ENCODE data around the gene REEP1. TPM values are rescaled to one million over a fixed set of nuclear protein-coding genes. Genes with fewer than 3 reads are reported as not detected.

Gene REEP1
- total and polyA plus RNA-seq, 9 of the 15 experiments (the other 6 are each of a cell fraction or from before 2014, with no cell fraction given): 0.11 to 0.67 (median 0.13) TPM

DNA sequence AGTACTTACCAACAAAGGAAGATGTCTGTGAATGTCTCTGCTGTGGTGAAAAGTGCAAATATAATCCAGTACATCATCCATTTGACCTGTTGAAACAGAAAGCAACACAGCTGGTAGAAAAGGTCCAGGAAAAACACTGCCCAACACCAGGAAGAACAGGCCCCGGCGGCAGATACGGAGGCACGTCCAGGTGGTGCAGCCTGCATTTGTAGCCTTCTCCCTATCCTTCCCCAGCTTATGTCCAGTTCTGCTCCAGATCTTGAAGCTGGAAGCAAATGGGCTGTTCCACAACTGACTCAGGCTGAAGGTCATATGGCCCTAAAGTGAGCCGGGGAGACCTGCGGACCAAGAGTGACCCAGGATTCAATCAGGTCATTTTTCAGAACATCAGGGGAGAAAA is 73.5 kb downstream of the REEP1 start:
- no TSS peak for BruUV-seq (replicated peaks)
- CTCF ChIA-PET (ENCODE audit: low intra/inter-chr PET ratio): no interaction called here
- intact Hi-C loops (cut with micrococcal nuclease) (no loop called here), in situ Hi-C loops (cut with MboI) (no loop called here)
- Histone ChIP-seq H3K4me3 (no peak overlapping the region), H3K9ac (ENCODE audit: insufficient read depth in 1 of 2, low read depth in 2 of 2, low read length in 2 of 2) (no peak overlapping the region), H3K36me3 (ENCODE audit: control insufficient read depth, insufficient read depth, low read length) (no peaks in the 10 kb centered on the region), H3K4me1 (replicated peaks in 1 of 2; ENCODE audit: control insufficient read depth in 2 of 2, insufficient read depth in 2 of 2, low read length in 2 of 2) (no peaks in the 10 kb centered on the region), H2AFZ (ENCODE audit: low read depth, low read length) (no peak overlapping the region), H3K27me3 (ENCODE audit: control insufficient read depth in 2 of 2, insufficient read depth in 2 of 2, low read length in 2 of 2) (peaks cover 6 to 10% of the 10 kb centered on the region in 2 experiments; a peak in 4 of 5 replicates), H3K9me1 (ENCODE audit: control insufficient read depth, insufficient read depth, low read length) (no peaks in the 10 kb centered on the region), H3K79me2 (ENCODE audit: control insufficient read depth, insufficient read depth, low read length) (no peaks in the 10 kb centered on the region), H3K4me2 (ENCODE audit: insufficient read depth, low read length) (no peak overlapping the region), H4K20me1 (replicated peaks; ENCODE audit: control insufficient read depth, insufficient read depth, low read length) (no peaks in the 10 kb centered on the region), H3K9me3 (replicated peaks; ENCODE audit: control insufficient read depth, insufficient read depth, low read depth, low read length) (no peaks in the 10 kb centered on the region), H3K27ac (ENCODE audit: extremely low read depth, low read depth, low read length) (no peak overlapping the region)
- ATAC-seq (no peak), DNase-seq (ENCODE audit: extremely low read depth in 1 of 4, low spot score in 3 of 4) (no peak), FAIRE-seq (no peak)
- TF ChIP-seq LEF1 (IDR thresholded peaks at IDR 0.05) (no peak), HDAC2 (IDR thresholded peaks at IDR 0.05) (no peak), CBX3 (IDR thresholded peaks at IDR 0.05; ENCODE audit: borderline replicate concordance in 1 of 2, low read length in 2 of 2) (no peak), ARHGAP35 (IDR thresholded peaks at IDR 0.05; ENCODE audit: partially characterized antibody) (no peak), NBN (IDR thresholded peaks at IDR 0.05; ENCODE audit: low read depth) (no peak), SNRNP70 (optimal IDR thresholded peaks at IDR 0.05; ENCODE audit: low read depth, low read length) (no peak), GTF2A2 (tag; IDR thresholded peaks at IDR 0.05) (no peak), ELF1 (tag; IDR thresholded peaks at IDR 0.05) (no peak)
- TF ChIP-seq, protein P1, sequence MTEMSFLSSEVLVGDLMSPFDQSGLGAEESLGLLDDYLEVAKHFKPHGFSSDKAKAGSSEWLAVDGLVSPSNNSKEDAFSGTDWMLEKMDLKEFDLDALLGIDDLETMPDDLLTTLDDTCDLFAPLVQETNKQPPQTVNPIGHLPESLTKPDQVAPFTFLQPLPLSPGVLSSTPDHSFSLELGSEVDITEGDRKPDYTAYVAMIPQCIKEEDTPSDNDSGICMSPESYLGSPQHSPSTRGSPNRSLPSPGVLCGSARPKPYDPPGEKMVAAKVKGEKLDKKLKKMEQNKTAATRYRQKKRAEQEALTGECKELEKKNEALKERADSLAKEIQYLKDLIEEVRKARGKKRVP (CRISPR knock-in tag; IDR thresholded peaks at IDR 0.05): no peak
- TF ChIP-seq, protein P2, sequence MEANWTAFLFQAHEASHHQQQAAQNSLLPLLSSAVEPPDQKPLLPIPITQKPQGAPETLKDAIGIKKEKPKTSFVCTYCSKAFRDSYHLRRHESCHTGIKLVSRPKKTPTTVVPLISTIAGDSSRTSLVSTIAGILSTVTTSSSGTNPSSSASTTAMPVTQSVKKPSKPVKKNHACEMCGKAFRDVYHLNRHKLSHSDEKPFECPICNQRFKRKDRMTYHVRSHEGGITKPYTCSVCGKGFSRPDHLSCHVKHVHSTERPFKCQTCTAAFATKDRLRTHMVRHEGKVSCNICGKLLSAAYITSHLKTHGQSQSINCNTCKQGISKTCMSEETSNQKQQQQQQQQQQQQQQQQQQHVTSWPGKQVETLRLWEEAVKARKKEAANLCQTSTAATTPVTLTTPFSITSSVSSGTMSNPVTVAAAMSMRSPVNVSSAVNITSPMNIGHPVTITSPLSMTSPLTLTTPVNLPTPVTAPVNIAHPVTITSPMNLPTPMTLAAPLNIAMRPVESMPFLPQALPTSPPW (CRISPR knock-in tag; IDR thresholded peaks at IDR 0.05): no peak
- TF ChIP-seq, protein P3, sequence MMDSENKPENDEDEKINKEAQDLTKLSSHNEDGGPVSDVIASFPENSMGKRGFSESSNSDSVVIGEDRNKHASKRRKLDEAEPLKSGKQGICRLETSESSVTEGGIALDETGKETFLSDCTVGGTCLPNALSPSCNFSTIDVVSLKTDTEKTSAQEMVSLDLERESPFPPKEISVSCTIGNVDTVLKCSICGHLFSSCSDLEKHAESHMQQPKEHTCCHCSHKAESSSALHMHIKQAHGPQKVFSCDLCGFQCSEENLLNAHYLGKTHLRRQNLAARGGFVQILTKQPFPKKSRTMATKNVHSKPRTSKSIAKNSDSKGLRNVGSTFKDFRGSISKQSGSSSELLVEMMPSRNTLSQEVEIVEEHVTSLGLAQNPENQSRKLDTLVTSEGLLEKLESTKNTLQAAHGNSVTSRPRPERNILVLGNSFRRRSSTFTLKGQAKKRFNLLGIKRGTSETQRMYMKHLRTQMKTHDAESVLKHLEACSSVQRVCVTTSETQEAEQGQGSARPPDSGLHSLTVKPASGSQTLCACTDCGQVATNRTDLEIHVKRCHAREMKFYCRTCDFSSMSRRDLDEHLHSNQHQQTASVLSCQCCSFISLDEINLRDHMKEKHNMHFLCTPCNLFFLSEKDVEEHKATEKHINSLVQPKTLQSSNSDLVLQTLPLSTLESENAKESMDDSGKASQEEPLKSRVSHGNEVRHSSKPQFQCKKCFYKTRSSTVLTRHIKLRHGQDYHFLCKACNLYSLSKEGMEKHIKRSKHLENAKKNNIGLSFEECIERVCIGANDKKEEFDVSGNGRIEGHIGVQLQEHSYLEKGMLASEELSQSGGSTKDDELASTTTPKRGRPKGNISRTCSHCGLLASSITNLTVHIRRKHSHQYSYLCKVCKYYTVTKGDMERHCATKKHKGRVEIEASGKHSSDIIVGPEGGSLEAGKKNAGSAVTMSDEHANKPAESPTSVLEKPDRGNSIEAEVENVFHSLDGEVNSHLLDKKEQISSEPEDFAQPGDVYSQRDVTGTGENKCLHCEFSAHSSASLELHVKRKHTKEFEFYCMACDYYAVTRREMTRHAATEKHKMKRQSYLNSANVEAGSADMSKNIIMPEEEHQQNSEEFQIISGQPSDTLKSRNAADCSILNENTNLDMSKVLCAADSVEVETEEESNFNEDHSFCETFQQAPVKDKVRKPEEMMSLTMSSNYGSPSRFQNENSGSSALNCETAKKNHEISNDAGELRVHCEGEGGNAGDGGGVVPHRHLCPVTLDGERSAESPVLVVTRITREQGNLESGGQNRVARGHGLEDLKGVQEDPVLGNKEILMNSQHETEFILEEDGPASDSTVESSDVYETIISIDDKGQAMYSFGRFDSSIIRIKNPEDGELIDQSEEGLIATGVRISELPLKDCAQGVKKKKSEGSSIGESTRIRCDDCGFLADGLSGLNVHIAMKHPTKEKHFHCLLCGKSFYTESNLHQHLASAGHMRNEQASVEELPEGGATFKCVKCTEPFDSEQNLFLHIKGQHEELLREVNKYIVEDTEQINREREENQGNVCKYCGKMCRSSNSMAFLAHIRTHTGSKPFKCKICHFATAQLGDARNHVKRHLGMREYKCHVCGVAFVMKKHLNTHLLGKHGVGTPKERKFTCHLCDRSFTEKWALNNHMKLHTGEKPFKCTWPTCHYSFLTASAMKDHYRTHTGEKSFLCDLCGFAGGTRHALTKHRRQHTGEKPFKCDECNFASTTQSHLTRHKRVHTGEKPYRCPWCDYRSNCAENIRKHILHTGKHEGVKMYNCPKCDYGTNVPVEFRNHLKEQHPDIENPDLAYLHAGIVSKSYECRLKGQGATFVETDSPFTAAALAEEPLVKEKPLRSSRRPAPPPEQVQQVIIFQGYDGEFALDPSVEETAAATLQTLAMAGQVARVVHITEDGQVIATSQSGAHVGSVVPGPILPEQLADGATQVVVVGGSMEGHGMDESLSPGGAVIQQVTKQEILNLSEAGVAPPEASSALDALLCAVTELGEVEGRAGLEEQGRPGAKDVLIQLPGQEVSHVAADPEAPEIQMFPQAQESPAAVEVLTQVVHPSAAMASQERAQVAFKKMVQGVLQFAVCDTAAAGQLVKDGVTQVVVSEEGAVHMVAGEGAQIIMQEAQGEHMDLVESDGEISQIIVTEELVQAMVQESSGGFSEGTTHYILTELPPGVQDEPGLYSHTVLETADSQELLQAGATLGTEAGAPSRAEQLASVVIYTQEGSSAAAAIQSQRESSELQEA (IDR thresholded peaks at IDR 0.05; ENCODE audit: low read depth): no peak
- TF ChIP-seq, protein P4, sequence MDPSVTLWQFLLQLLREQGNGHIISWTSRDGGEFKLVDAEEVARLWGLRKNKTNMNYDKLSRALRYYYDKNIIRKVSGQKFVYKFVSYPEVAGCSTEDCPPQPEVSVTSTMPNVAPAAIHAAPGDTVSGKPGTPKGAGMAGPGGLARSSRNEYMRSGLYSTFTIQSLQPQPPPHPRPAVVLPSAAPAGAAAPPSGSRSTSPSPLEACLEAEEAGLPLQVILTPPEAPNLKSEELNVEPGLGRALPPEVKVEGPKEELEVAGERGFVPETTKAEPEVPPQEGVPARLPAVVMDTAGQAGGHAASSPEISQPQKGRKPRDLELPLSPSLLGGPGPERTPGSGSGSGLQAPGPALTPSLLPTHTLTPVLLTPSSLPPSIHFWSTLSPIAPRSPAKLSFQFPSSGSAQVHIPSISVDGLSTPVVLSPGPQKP (CRISPR knock-in tag; IDR thresholded peaks at IDR 0.05): no peak
- WGBS (ENCODE audit: insufficient coverage, low coverage, missing lambda C conversion rate): 2% methylated on average over 6 of the region's 6 CpGs
- POLR2A ChIA-PET: no interaction called here
